ES-I3 (cell line): ENCODE measurements around the gene BTBD7.

ENCODE experiments used
- H3K36me3 ChIP-seq: 2 replicates; pipeline ENCODE4 v1.6.1; 2013; ENCODE audit warnings: mild to moderate bottlenecking, low read length, control low read depth, moderate library complexity; ENCODE audit not compliant: insufficient read depth
- H3K4me1 ChIP-seq: 2 replicates; pipeline ENCODE4 v1.6.1; 2013; ENCODE audit warnings: mild to moderate bottlenecking, control low read depth, low read length; ENCODE audit not compliant: insufficient read depth
- H3K9ac ChIP-seq: 2 replicates; pipeline ENCODE4 v1.6.1; 2013; ENCODE audit warnings: low read depth, mild to moderate bottlenecking, low read length, moderate library complexity
- H3K9me3 ChIP-seq: 2 replicates; pipeline ENCODE4 v1.6.1; 2013; ENCODE audit warnings: mild to moderate bottlenecking, low read length, moderate library complexity; ENCODE audit not compliant: control insufficient read depth, insufficient read depth

The BTBD7 gene

GRCh38 chr14:93195316-93195999 lies 137.4 kb downstream of the BTBD7 start:
- Histone ChIP-seq H3K9me3 (no peaks in the 10 kb centered on the region), H3K9ac (no peak overlapping the region), H3K36me3 (no peaks in the 10 kb centered on the region), H3K4me1 (no peaks in the 10 kb centered on the region)
